LNCAP (cell line): Measurements from ENCODE around the gene TBC1D14.

Experiments
- TF ChIP-seq, protein P1 (sequence below): fragments of 450-650 bp; IDR thresholded peaks from 2 replicates; pipeline ENCODE4 v1.5.1; 2017; ENCODE audit warnings: mild to moderate bottlenecking

TBC1D14 gene

GRCh38 chr4:7073526-7074390, 164.1 kb downstream of the TBC1D14 start:
- TF ChIP-seq, protein P1, sequence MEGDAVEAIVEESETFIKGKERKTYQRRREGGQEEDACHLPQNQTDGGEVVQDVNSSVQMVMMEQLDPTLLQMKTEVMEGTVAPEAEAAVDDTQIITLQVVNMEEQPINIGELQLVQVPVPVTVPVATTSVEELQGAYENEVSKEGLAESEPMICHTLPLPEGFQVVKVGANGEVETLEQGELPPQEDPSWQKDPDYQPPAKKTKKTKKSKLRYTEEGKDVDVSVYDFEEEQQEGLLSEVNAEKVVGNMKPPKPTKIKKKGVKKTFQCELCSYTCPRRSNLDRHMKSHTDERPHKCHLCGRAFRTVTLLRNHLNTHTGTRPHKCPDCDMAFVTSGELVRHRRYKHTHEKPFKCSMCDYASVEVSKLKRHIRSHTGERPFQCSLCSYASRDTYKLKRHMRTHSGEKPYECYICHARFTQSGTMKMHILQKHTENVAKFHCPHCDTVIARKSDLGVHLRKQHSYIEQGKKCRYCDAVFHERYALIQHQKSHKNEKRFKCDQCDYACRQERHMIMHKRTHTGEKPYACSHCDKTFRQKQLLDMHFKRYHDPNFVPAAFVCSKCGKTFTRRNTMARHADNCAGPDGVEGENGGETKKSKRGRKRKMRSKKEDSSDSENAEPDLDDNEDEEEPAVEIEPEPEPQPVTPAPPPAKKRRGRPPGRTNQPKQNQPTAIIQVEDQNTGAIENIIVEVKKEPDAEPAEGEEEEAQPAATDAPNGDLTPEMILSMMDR: no peak

GRCh38 chr4:7074426-7074825, 164.8 kb downstream of the TBC1D14 start:
- TF ChIP-seq, protein P1: no peak

DNA sequence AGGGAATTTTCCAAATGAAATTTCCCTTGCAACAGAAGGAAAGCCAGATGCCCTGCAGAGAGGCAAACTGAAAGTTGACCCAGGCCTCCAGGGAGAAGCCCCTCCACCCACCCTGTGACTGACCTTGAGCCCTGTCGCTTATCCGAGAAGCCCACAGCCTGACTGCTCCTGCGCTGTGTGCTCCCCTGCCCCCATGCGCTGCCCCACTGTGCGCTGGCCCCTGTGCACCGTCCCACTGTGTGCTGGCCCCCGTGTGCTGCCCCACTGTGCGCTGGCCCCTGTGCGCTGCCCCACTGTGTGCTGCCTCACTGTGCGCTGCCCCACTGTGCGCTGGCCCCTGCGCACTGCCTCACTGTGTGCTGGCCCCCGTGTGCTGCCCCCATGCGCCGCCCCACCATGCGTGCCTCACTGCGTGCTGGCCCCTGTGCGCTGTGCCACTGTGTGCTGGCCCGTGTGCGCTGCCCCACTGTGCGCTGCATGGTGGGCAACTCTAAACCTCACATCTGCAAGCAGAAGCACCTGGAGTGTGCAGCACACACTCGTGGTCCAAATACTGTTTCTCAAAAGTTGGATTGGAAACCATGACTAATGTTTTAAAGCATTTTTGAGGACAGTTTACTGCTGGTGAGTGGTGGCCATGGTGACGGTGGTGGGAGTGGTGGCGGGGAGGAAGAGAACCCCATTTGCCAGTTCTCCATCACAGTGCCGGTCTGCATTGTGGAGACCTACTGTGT, 166.5 kb downstream of the TBC1D14 start:
- TF ChIP-seq, protein P1: no peak

- TF ChIP-seq, protein P1: no peak
These were observed 167.1 kb downstream of the TBC1D14 start for GRCh38 chr4:7076696-7077082.

DNA sequence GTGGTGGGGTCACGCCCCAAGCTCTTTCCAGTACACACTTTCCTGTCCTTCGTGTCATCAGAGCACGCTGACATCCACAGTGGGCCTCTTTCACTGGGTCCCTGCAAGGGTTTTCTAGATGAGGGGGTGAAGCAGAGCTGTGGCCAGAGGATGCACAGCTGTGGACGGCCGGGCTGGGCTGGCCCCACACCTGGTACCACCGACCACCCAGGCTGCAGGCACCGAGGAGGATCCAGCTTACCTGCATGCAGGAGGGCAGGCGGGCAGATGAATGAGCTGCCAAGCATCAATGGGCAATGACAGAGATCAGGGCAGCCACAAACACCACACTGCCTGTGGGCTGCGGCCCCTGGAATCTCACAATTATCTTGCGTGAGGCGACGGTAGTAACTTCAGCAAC, 167.7 kb downstream of the TBC1D14 start:
- TF ChIP-seq, protein P1: no peak

- TF ChIP-seq, protein P1: no peak
These were observed 168.4 kb downstream of the TBC1D14 start for GRCh38 chr4:7078025-7078424.
